Karpas-422 (cell line): ENCODE results near the gene DNAJB14. TPM values are rescaled to one million over a fixed set of nuclear protein-coding genes. Genes with fewer than 3 reads are reported as not detected.

ENCODE experiments used
- DNase-seq: peaks from one replicate; pipeline ENCODE4 v3.0.0-alpha.2; 2015
- H2AFZ ChIP-seq: fragments of 200-600 bp; sonication (generic); 2 replicates; pipeline ENCODE4 v1.6.1; 2014; ENCODE audit warnings: antibody characterized with exemption, low read length, mixed read lengths
- H3K27ac ChIP-seq: fragments of 200-600 bp; sonication (generic); 2 replicates; pipeline ENCODE4 v1.5.1; 2014; ENCODE audit warnings: mild to moderate bottlenecking, low read length, moderate library complexity
- H3K27me3 ChIP-seq: fragments of 200-600 bp; sonication (generic); 2 replicates; pipeline ENCODE4 v1.6.1; 2014; ENCODE audit warnings: low read length, mixed read lengths
- H3K36me3 ChIP-seq: fragments of 200-600 bp; sonication (generic); 2 replicates; pipeline ENCODE4 v1.6.1; 2014; ENCODE audit warnings: low read length, mixed read lengths; ENCODE audit not compliant: insufficient read depth
- H3K4me1 ChIP-seq: fragments of 200-600 bp; sonication (generic); 2 replicates; pipeline ENCODE4 v1.6.1; 2014; ENCODE audit warnings: mild to moderate bottlenecking, low read length, mixed read lengths
- H3K4me2 ChIP-seq: fragments of 200-600 bp; sonication (generic); 2 replicates; pipeline ENCODE4 v1.6.1; 2014; ENCODE audit warnings: low read length, low read depth, mild to moderate bottlenecking; ENCODE audit not compliant: poor library complexity, severe bottlenecking
- H3K4me3 ChIP-seq: fragments of 200-600 bp; sonication (generic); 2 replicates; pipeline ENCODE4 v1.5.1; 2014; ENCODE audit warnings: mild to moderate bottlenecking, antibody characterized with exemption, low read length, mixed read lengths
- H3K79me2 ChIP-seq: fragments of 200-600 bp; sonication (generic); 2 replicates; pipeline ENCODE4 v1.6.1; 2014; ENCODE audit warnings: mild to moderate bottlenecking, low read length, mixed read lengths
- H3K9ac ChIP-seq: fragments of 200-600 bp; sonication (generic); 2 replicates; pipeline ENCODE4 v1.6.0; 2014; ENCODE audit warnings: low read length
- H3K9me2 ChIP-seq: fragments of 200-600 bp; sonication (generic), shearing (Covaris generic); replicated peaks from 2 replicates; pipeline ENCODE4 v1.6.0; 2014; ENCODE audit warnings: mild to moderate bottlenecking, low read length, moderate library complexity; ENCODE audit not compliant: insufficient read depth
- H3K9me3 ChIP-seq: fragments of 300-700, 200-600 bp; sonication (generic); 2 replicates; pipeline ENCODE4 v1.6.1; 2014; ENCODE audit warnings: low read length, mixed read lengths
- H4K20me1 ChIP-seq: fragments of 200-600 bp; sonication (generic); 2 replicates; pipeline ENCODE4 v1.6.1; 2014; ENCODE audit warnings: mild to moderate bottlenecking, antibody characterized with exemption, low read length, low read depth; ENCODE audit not compliant: insufficient read depth
- total RNA-seq: library from RNA; depleted of rRNA; stranded (reverse); fragments of >200 nt; shearing (Covaris generic); gene quantifications from 2 replicates; pipeline ENCODE4 v1.2.3, GENCODE V29; 2014; ENCODE audit warnings: low replicate concordance; rRNA removed

Gene DNAJB14
- total RNA-seq: 28.9 and 65.8 TPM in 2 replicates

- Histone ChIP-seq H3K9ac (peak within 1 kb of the TSS; percentile 98), H3K79me2 (peaks cover 75% of the 10 kb centered on the region), H3K36me3 (peaks cover 45% of the 10 kb centered on the region), H3K4me2 (peak within 1 kb of the TSS; percentile 92), H3K9me2 (no peaks in the 10 kb centered on the region), H3K4me3 (peak within 1 kb of the TSS; percentile 98), H3K4me1 (peaks cover 56% of the 10 kb centered on the region), H3K27me3 (no peaks in the 10 kb centered on the region), H4K20me1 (peaks cover 11% of the 10 kb centered on the region; the same call in 1 of the 2 replicates), H3K27ac (peak within 1 kb of the TSS; percentile 88), H3K9me3 (no peaks in the 10 kb centered on the region), H2AFZ (no peak within 1 kb of the TSS; the same call in 1 of the 2 replicates)
- peak; percentile 94 for DNase-seq
Measured at GRCh38 chr4:99946356-99947189, at the start of gene DNAJB14. Gene DNAJB14, minus strand, starts transcription at chr4:99946618. Its CDS starts 47 bp downstream, at chr4:99946571.

- Histone ChIP-seq H3K27ac (no peak overlapping the region), H3K9me2 (no peaks in the 10 kb centered on the region), H3K79me2 (no peaks in the 10 kb centered on the region), H3K9me3 (no peaks in the 10 kb centered on the region), H3K9ac (no peak overlapping the region), H2AFZ (no peak overlapping the region), H3K4me1 (no peaks in the 10 kb centered on the region), H3K4me2 (no peak overlapping the region), H4K20me1 (no peaks in the 10 kb centered on the region), H3K36me3 (no peaks in the 10 kb centered on the region), H3K4me3 (no peak overlapping the region), H3K27me3 (no peaks in the 10 kb centered on the region)
- no peak for DNase-seq
Measured at GRCh38 chr4:99991741-99992140, 45.3 kb upstream of the DNAJB14 start.

- no peaks in the 10 kb centered on the region for H3K4me1 ChIP-seq
- H3K9me2 ChIP-seq: no peaks in the 10 kb centered on the region
- no peaks in the 10 kb centered on the region for H3K27me3 ChIP-seq
- no peak overlapping the region for H3K27ac ChIP-seq
- no peak overlapping the region for H2AFZ ChIP-seq
- H3K4me2 ChIP-seq: no peak overlapping the region
- DNase-seq: no peak
- no peaks in the 10 kb centered on the region for H3K36me3 ChIP-seq
- no peaks in the 10 kb centered on the region for H3K9me3 ChIP-seq
- H3K79me2 ChIP-seq: no peaks in the 10 kb centered on the region
- no peak overlapping the region for H3K9ac ChIP-seq
- H4K20me1 ChIP-seq: no peaks in the 10 kb centered on the region
- no peak overlapping the region for H3K4me3 ChIP-seq
Measured at GRCh38 chr4:99987681-99988080, 41.3 kb upstream of the DNAJB14 start.

DNA sequence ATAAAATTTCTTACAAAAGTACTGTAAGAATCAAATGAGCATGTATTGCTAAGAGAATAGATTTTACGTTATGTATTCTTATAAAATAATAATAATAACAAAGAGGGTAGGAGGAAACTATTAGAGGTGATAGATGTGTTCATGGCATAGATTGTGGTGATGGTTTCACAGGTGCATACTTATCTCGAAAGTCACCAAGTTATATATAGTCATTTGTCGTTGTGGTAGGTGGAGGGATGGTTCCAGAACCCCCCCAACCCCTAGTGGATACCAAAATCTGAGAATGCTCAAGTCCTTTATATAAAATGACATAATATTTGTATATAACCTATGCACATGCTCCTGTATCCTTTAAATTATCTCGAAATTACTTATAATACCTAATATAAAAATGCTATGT is 40.4 kb upstream of the DNAJB14 start:
- Histone ChIP-seq H4K20me1 (no peaks in the 10 kb centered on the region), H3K27me3 (no peaks in the 10 kb centered on the region), H3K9me3 (no peaks in the 10 kb centered on the region), H3K79me2 (no peaks in the 10 kb centered on the region), H3K4me3 (no peak overlapping the region), H3K27ac (no peak overlapping the region), H3K36me3 (no peaks in the 10 kb centered on the region), H3K9me2 (no peaks in the 10 kb centered on the region), H2AFZ (no peak overlapping the region), H3K4me2 (no peak overlapping the region), H3K4me1 (no peaks in the 10 kb centered on the region), H3K9ac (no peak overlapping the region)
- DNase-seq: no peak

GRCh38 chr4:99983289-99983943 is 37.0 kb upstream of the DNAJB14 start:
- Histone ChIP-seq H2AFZ (no peak overlapping the region), H3K27me3 (no peaks in the 10 kb centered on the region; the same call in 1 of the 2 replicates), H3K9me3 (no peaks in the 10 kb centered on the region), H3K4me1 (no peaks in the 10 kb centered on the region), H3K9me2 (no peaks in the 10 kb centered on the region), H3K4me2 (no peak overlapping the region), H3K4me3 (no peak overlapping the region), H3K36me3 (no peaks in the 10 kb centered on the region), H3K79me2 (no peaks in the 10 kb centered on the region), H3K27ac (no peak overlapping the region), H3K9ac (no peak overlapping the region), H4K20me1 (no peaks in the 10 kb centered on the region)
- no peak for DNase-seq

DNA sequence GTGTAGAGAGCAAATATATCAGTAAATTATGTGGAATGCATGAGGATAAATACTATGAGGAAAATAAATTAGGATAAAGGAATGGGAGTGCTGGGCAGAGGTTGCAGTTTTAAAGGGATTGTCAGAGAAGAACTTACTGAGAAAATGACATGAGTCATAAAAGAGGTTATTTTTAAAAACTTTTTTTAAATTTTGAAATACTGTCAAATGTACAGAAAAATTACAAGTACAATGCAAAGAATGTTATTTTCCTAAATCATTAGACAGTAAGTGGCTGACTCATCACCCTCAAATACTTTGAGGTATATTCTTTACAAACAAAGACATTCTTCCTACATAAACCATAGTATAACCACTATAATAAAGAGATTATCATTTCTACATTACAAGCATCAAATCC is 33.5 kb upstream of the DNAJB14 start:
- no peaks in the 10 kb centered on the region; the same call in 1 of the 2 replicates for H3K27me3 ChIP-seq
- no peaks in the 10 kb centered on the region; the same call in 1 of the 2 replicates for H3K9me2 ChIP-seq
- DNase-seq: no peak
- H3K79me2 ChIP-seq: no peaks in the 10 kb centered on the region
- no peaks in the 10 kb centered on the region for H3K36me3 ChIP-seq
- H4K20me1 ChIP-seq: no peaks in the 10 kb centered on the region
- no peak overlapping the region for H3K27ac ChIP-seq
- no peaks in the 10 kb centered on the region for H3K4me1 ChIP-seq
- no peak overlapping the region for H3K4me2 ChIP-seq
- H3K9ac ChIP-seq: no peak overlapping the region
- no peak overlapping the region for H3K4me3 ChIP-seq
- no peak overlapping the region for H2AFZ ChIP-seq
- no peaks in the 10 kb centered on the region for H3K9me3 ChIP-seq

DNA sequence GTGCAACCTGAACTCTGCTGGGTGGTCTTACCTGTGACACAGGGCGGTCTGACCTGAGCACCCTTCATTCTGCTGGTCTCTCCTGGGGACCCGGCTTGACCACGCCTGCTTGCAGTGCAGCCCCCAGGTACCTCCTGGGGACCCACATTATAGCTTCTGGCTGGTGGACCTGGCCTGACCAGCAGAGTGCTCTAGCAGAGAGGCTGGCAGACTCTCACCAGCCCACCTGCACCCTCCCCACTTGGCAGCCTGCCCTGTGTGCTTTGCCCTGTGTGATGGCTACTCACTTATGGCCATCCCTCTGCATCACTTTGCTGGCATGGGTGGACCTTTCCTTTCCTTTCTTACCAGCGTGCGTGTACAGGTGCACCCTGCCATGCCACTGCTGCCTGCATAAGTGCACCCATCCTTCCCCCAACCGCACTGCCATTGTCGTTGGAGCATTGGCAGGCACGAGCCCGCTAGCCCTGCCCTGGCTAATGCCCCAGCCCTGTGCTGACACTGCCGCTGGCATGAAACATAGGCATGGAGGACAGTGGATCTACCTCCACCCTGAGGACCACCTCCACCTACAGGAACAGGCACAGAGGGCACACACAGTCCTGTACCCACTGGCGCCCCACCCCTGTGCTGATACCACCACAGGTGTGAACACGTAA is 25.2 kb upstream of the DNAJB14 start:
- no peaks in the 10 kb centered on the region for H3K36me3 ChIP-seq
- no peaks in the 10 kb centered on the region for H4K20me1 ChIP-seq
- H3K4me3 ChIP-seq: no peak overlapping the region
- H3K27me3 ChIP-seq: no peaks in the 10 kb centered on the region
- no peak overlapping the region for H3K27ac ChIP-seq
- no peak for DNase-seq
- H3K9me3 ChIP-seq: no peaks in the 10 kb centered on the region
- H3K79me2 ChIP-seq: no peaks in the 10 kb centered on the region
- H3K9ac ChIP-seq: no peak overlapping the region
- H3K9me2 ChIP-seq: no peaks in the 10 kb centered on the region; the same call in 1 of the 2 replicates
- H3K4me1 ChIP-seq: no peaks in the 10 kb centered on the region
- no peak overlapping the region for H3K4me2 ChIP-seq
- H2AFZ ChIP-seq: no peak overlapping the region

DNA sequence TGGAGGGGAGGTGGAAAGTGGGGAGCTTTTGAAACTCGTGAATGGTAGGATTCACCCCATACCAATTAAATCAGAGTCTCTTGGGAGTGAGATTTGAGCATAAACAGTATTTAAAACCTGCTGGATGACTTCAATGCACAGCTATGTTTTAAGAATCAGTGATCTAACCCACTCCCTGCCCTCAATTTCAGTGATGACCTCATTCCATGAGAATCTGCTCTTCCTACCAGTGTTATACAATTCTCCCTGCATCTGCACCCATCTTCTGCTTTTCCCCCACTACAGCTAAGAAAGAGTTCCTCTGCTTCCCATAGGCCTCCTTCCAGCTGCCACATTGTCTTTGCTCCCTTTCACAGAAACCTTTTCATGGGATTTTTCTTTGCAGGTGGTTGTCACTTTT is 21.9 kb upstream of the DNAJB14 start:
- no peak overlapping the region for H2AFZ ChIP-seq

More for the DNA sequence above, 21.9 kb upstream of the DNAJB14 start:
- Histone ChIP-seq H3K4me3 (no peak overlapping the region), H3K9me2 (no peaks in the 10 kb centered on the region), H3K79me2 (no peaks in the 10 kb centered on the region), H3K27ac (no peak overlapping the region), H3K9me3 (no peaks in the 10 kb centered on the region), H3K36me3 (no peaks in the 10 kb centered on the region), H3K4me1 (no peaks in the 10 kb centered on the region), H3K9ac (no peak overlapping the region), H4K20me1 (no peaks in the 10 kb centered on the region), H3K27me3 (no peaks in the 10 kb centered on the region), H3K4me2 (no peak overlapping the region)
- DNase-seq: no peak
